GM19035 (cell line): ENCODE results near the gene PROSER3.

Source experiments
- ATAC-seq: cut with Tn5 transposase; IDR thresholded peaks from one replicate; pipeline ENCODE4 v1.9.1; 2021; ENCODE audit not compliant: unreplicated experiment

PROSER3 gene

GRCh38 chr19:35738021-35738886 lies 19.7 kb upstream of the PROSER3 start:
- no peak for ATAC-seq

GRCh38 chr19:35738887-35739229 lies 19.1 kb upstream of the PROSER3 start:
- ATAC-seq, result no peak

- no peak for ATAC-seq
These were observed 18.5 kb upstream of the PROSER3 start for GRCh38 chr19:35739275-35740107.

- no peak for ATAC-seq
These were observed 17.9 kb upstream of the PROSER3 start for GRCh38 chr19:35740108-35740422.

- ATAC-seq, result peak; percentile 51
These were observed 17.4 kb upstream of the PROSER3 start for GRCh38 chr19:35740423-35741202.

- ATAC-seq, result no peak
These were observed 16.8 kb upstream of the PROSER3 start for GRCh38 chr19:35741203-35741515.

GRCh38 chr19:35742121-35742724 lies 15.8 kb upstream of the PROSER3 start, which contains the start of gene IGFLR1:
TSS of gene IGFLR1 (minus strand) at chr19:35742452. CDS start at chr19:35741180, 1,272 bp downstream.
- no peak for ATAC-seq

GRCh38 chr19:35743640-35744429 lies 14.1 kb upstream of the PROSER3 start:
- ATAC-seq, result no peak

GRCh38 chr19:35744430-35745327 lies 13.3 kb upstream of the PROSER3 start:
- peak; percentile 36 for ATAC-seq

GRCh38 chr19:35745328-35746086 lies 12.5 kb upstream of the PROSER3 start, which contains the start of the genes PSENEN and U2AF1L4:
TSS of gene PSENEN (plus strand) at chr19:35745651. CDS start at chr19:35745931, 280 bp downstream.
TSS of gene U2AF1L4 (minus strand) at chr19:35745418. CDS start at chr19:35745391, 27 bp downstream.
- ATAC-seq, result peak; percentile 50

GRCh38 chr19:35746087-35746462 lies 11.9 kb upstream of the PROSER3 start:
- ATAC-seq, result no peak

- no peak for ATAC-seq
These were observed 11.4 kb upstream of the PROSER3 start for GRCh38 chr19:35746531-35746930.

GRCh38 chr19:35748106-35749020 lies 9.6 kb upstream of the PROSER3 start, which contains the start of gene LIN37:
TSS of gene LIN37 (plus strand) at chr19:35748576. CDS start at chr19:35748725, 149 bp downstream.
- peak; percentile 70 for ATAC-seq

GRCh38 chr19:35750167-35750566 lies 7.8 kb upstream of the PROSER3 start:
- ATAC-seq, result no peak

- ATAC-seq, result no peak
These were observed 5.9 kb upstream of the PROSER3 start for GRCh38 chr19:35751839-35752745.

- no peak for ATAC-seq
These were observed 5.1 kb upstream of the PROSER3 start for GRCh38 chr19:35752746-35753350.
